GM12878 (cell line): ENCODE data around the gene SRA1. TPM values are rescaled to one million over a fixed set of nuclear protein-coding genes. Genes with fewer than 3 reads are reported as not detected.

Experiments used
- ATAC-seq: fragments of 200-7000 bp; cut with Tn5 transposase; 3 replicates; pipeline ENCODE4 v1.9.1; 2020; ENCODE audit warnings: mild to moderate bottlenecking, moderate library complexity
- BruUV-seq: library from RNA; stranded (reverse); fragments of 400-500 nt; replicated peaks from 2 replicates; lab custom pipeline; 2021; lab: Mats Ljungman, UMichigan
- CTCF ChIA-PET: fragments of 300-600 bp; sonication (Branson Sonifier 250); formaldehyde crosslinking; extraction: SDS; loops from one replicate; lab custom pipeline; 2021; ENCODE audit warnings: inconsistent platforms; lab: Yijun Ruan, JAX
- POLR2A ChIA-PET: fragments of 350-600 bp; formaldehyde crosslinking; extraction: SDS; loops from one replicate; lab custom pipeline; 2021; ENCODE audit warnings: inconsistent platforms; lab: Charles Lee
- RAD21 ChIA-PET: fragments of 300-600 bp; sonication (Branson Sonifier 250); formaldehyde crosslinking; loops from one replicate; lab custom pipeline; 2023; ENCODE audit warnings: antibody characterized with exemption; ENCODE audit not compliant: unreplicated experiment; lab: Charles Lee
- SMC1A ChIA-PET: fragments of 300-600 bp; sonication (Branson Sonifier 250); formaldehyde crosslinking; loops from one replicate; lab custom pipeline; 2023; ENCODE audit not compliant: unreplicated experiment, uncharacterized antibody; lab: Charles Lee
- DNase-seq: peaks from one replicate; pipeline ENCODE4 v3.0.0-alpha.2; 2011; ENCODE audit warnings: low read depth, low spot score
- FAIRE-seq: peaks from 3 replicates; lab custom pipeline; 2011; peaks lifted over from hg19 to GRCh38; lab: Jason Lieb, UNC
- H2AFZ ChIP-seq: 2 replicates; pipeline ENCODE4 v1.6.0; 2011; ENCODE audit warnings: low read depth, low read length, control low read depth; ENCODE audit not compliant: control insufficient read depth
- H3K27ac ChIP-seq: 2 replicates; pipeline ENCODE4 v1.5.1; 2011; ENCODE audit warnings: control low read depth; ENCODE audit not compliant: control insufficient read depth, insufficient read depth
- H3K27me3 ChIP-seq, 2 experiments: replicated peaks in 1 of 2; 2 replicates each; pipeline versions ENCODE4 v1.6.0 to v1.6.1; 2011; ENCODE audit warnings: low read length in 1 of 2; ENCODE audit not compliant: control insufficient read depth in 2 of 2, insufficient read depth in 2 of 2
- H3K36me3 ChIP-seq, 2 experiments: 2 replicates each; pipeline ENCODE4 v1.5.1; 2011; ENCODE audit warnings: low read length in 1 of 2; ENCODE audit not compliant: control insufficient read depth in 2 of 2, insufficient read depth in 2 of 2
- H3K4me1 ChIP-seq: 2 replicates; pipeline ENCODE4 v1.6.1; 2011; ENCODE audit warnings: mild to moderate bottlenecking, low read length, moderate library complexity, mixed read lengths; ENCODE audit not compliant: control insufficient read depth, insufficient read depth
- H3K4me2 ChIP-seq: 2 replicates; pipeline ENCODE4 v1.6.0; 2011; ENCODE audit warnings: control low read depth; ENCODE audit not compliant: control insufficient read depth, insufficient read depth
- H3K4me3 ChIP-seq: fragments of 200-600 bp; sonication (generic); 2 replicates; pipeline ENCODE4 v1.5.1; 2016
- H3K79me2 ChIP-seq: 2 replicates; pipeline ENCODE4 v1.6.0; 2011; ENCODE audit warnings: low read length; ENCODE audit not compliant: control insufficient read depth, insufficient read depth
- H3K9ac ChIP-seq: 2 replicates; pipeline ENCODE4 v1.8.0; 2011; ENCODE audit warnings: low read length, control low read depth, mixed read lengths; ENCODE audit not compliant: control insufficient read depth, insufficient read depth
- H3K9me3 ChIP-seq: replicated peaks from 3 replicates; pipeline ENCODE4 v1.5.1; 2011; ENCODE audit warnings: mild to moderate bottlenecking, low read length; ENCODE audit not compliant: control insufficient read depth, insufficient read depth
- H4K20me1 ChIP-seq: 2 replicates; pipeline ENCODE4 v1.6.0; 2011; ENCODE audit not compliant: control insufficient read depth, insufficient read depth
- CHD4 ChIP-seq: fragments of 200-600 bp; sonication (generic); IDR thresholded peaks from 2 replicates; pipeline ENCODE4 v1.6.1; 2016; ENCODE audit warnings: mild to moderate bottlenecking
- DPF2 ChIP-seq: fragments of 450-650 bp; IDR thresholded peaks from 2 replicates; pipeline ENCODE4 v1.6.1; 2017; ENCODE audit warnings: mild to moderate bottlenecking
- NBN ChIP-seq: fragments of 450-650 bp; IDR thresholded peaks from 2 replicates; pipeline ENCODE4 v1.6.1; 2016
- NR2F1 ChIP-seq: fragments of 450-650 bp; conservative IDR thresholded peaks from 2 replicates; pipeline ENCODE4 v1.6.1; 2017; ENCODE audit warnings: mild to moderate bottlenecking
- RAD21 ChIP-seq: IDR thresholded peaks from 2 replicates; pipeline ENCODE4 v1.6.1; 2011; ENCODE audit warnings: mild to moderate bottlenecking, low read depth, low read length, moderate library complexity; ENCODE audit not compliant: insufficient read depth
- ZNF24 ChIP-seq: fragments of 450-650 bp; IDR thresholded peaks from 2 replicates; pipeline ENCODE4 v1.6.1; 2017; ENCODE audit warnings: antibody characterized with exemption, mild to moderate bottlenecking
- WGBS: methylation state at CpG from one replicate; pipeline ENCODE4 v1.1.6; 2016; ENCODE audit warnings: low lambda C conversion rate; ENCODE audit not compliant: insufficient replicate concordance, insufficient coverage; ENCODE audit errors: missing lambda C conversion rate; 5-methylcytosine and 5-hydroxymethylcytosine counted together
- in situ Hi-C: fragments of 300-500 bp; cut with MboI; formaldehyde crosslinking; loops from 9 replicates; pipeline ENCODE4 v1.14.3; 2018; ENCODE audit warnings: mixed read lengths
- intact Hi-C: fragments of 100-400 bp; cut with micrococcal nuclease; formaldehyde crosslinking; loops from one replicate; pipeline ENCODE4 v1.14.2; 2022; ENCODE audit not compliant: unreplicated experiment
- polyA plus RNA-seq, 11 experiments: library from polyadenylated mRNA; depleted of rRNA in 4 of 11; unstranded in 6 of 11; stranded (reverse) in 5 of 11; fragments of >200 nt; fragmentation: Nextera tagmentation in 4 of 11; fragmentation: Illumina TruSeq in 1 of 11; extraction: Ambion mirVana in 4 of 11; extraction: Trizol in 1 of 11; gene quantifications; 1 replicate in 1 of 11; 2 replicates in 10 of 11; pipeline versions ENCODE4 v1.2.1 to v1.2.3, GENCODE V29; 2011 to 2016; ENCODE audit warnings: inconsistent platforms in 2 of 11, missing spikeins in 2 of 11, low read depth in 1 of 11
- total RNA-seq, 4 experiments: library from RNA; depleted of rRNA in 3 of 4; stranded (reverse); fragments of >200 nt in 3 of 4; fragmentation: Illumina TruSeq in 1 of 4; extraction: Trizol in 1 of 4; gene quantifications; 2 replicates each; pipeline versions ENCODE4 v1.2.1 to v1.2.3, GENCODE V29; 2013 to 2021
- TF ChIP-seq, protein P1 (sequence below): fragments of 450-650 bp; IDR thresholded peaks from 2 replicates; pipeline ENCODE4 v1.6.1; 2018; ENCODE audit warnings: borderline replicate concordance, mild to moderate bottlenecking; ENCODE audit not compliant: partially characterized antibody

Gene SRA1
- total and polyA plus RNA-seq, 10 of the 15 experiments (the other 5 are each of a cell fraction or from before 2014, with no cell fraction given) = 35.3 to 127 (median 56.1) TPM

DNA sequence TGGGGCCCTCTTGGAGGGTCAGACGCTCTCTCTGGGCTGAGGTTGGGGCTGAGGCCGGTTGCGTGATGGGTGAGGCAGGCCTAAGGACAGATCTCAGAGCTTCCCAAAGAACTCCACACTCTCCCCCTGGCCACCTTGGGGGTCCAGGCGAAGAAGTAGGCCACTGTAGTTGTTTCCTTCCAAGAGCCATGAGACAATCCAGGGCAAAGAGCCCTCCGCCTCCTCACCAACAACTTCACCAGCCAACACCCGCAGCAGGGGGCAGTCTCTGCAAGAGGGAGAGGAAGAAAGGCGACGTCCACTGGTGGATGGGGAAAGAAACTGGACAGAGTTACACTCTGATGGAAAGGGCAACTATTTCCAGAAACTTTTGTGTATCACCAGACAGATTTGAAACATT lies 18.0 kb upstream of the SRA1 start:
- in situ Hi-C loops = no loop called here

More for the DNA sequence above, 18.0 kb upstream of the SRA1 start:
- CTCF ChIA-PET = interaction anchor here (1.0 kb wide), 1 partner anchor 9 kb away, joined by 3 read pairs; no protein-coding TSS in a partner anchor
- intact Hi-C loops = no loop called here
- no peaks in the 10 kb centered on the region for H3K79me2 ChIP-seq
- H3K4me2 ChIP-seq = no peak overlapping the region
- RAD21 ChIA-PET = interaction anchor here (0.7 kb wide), 1 partner anchor 18 kb away, joined by 3 read pairs; no protein-coding TSS in a partner anchor
- SMC1A ChIA-PET = interaction anchor here (1.6 kb wide), 1 partner anchor 10 kb away, joined by 3 read pairs; no protein-coding TSS in a partner anchor
- no peaks in the 10 kb centered on the region for H4K20me1 ChIP-seq
- no peak overlapping the region for H2AFZ ChIP-seq
- FAIRE-seq (no peak), DNase-seq (no peak), ATAC-seq (no peak)
- H3K9me3 ChIP-seq = no peaks in the 10 kb centered on the region
- no TSS peak for BruUV-seq
- no peak for TF ChIP-seq CHD4
- TF ChIP-seq NR2F1 = no peak
- no peak for TF ChIP-seq ZNF24
- no peak for TF ChIP-seq DPF2
- TF ChIP-seq, protein P1, sequence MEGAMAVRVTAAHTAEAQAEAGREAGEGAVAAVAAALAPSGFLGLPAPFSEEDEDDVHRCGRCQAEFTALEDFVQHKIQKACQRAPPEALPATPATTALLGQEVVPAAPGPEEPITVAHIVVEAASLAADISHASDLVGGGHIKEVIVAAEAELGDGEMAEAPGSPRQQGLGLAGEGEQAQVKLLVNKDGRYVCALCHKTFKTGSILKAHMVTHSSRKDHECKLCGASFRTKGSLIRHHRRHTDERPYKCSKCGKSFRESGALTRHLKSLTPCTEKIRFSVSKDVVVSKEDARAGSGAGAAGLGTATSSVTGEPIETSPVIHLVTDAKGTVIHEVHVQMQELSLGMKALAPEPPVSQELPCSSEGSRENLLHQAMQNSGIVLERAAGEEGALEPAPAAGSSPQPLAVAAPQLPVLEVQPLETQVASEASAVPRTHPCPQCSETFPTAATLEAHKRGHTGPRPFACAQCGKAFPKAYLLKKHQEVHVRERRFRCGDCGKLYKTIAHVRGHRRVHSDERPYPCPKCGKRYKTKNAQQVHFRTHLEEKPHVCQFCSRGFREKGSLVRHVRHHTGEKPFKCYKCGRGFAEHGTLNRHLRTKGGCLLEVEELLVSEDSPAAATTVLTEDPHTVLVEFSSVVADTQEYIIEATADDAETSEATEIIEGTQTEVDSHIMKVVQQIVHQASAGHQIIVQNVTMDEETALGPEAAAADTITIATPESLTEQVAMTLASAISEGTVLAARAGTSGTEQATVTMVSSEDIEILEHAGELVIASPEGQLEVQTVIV = no peak
- TF ChIP-seq NBN = no peak
- 0 out of 2 replicates have a peak, but pooled peaks have one; percentile 6 for TF ChIP-seq RAD21
- WGBS = 74% methylated on average over 8 of the region's 8 CpGs
- POLR2A ChIA-PET = no interaction called here
- no peaks in the 10 kb centered on the region for H3K4me1 ChIP-seq
- no peak overlapping the region for H3K27ac ChIP-seq
- no peak overlapping the region for H3K9ac ChIP-seq
- no peaks in the 10 kb centered on the region for H3K27me3 ChIP-seq
- no peak overlapping the region for H3K4me3 ChIP-seq
- peaks cover 0 to under 1% of the 10 kb centered on the region in 2 experiments; a peak in 2 of 4 replicates for H3K36me3 ChIP-seq
